ENCODE measurements around the gene VWF. TPM values are rescaled to one million over a fixed set of nuclear protein-coding genes. Genes with fewer than 3 reads are reported as not detected.

The VWF gene
- total and polyA plus RNA-seq, 2 of the 4 experiments (the other 2 are of a cell fraction), result under 0.01 to 0.09 TPM

GRCh38 chr12:5916785-5917290 is 207.6 kb downstream of the VWF start:
- Histone ChIP-seq H4K8ac (ENCODE audit: low read depth in 2 of 2, low read length in 2 of 2) (no peak overlapping the region), H2AK5ac (ENCODE audit: low read depth, low read length) (no peak overlapping the region), H3K9ac (ENCODE audit: low read depth, low read length) (no peak overlapping the region), H4K5ac (ENCODE audit: low read depth, low read length) (no peak overlapping the region), H3K79me1 (ENCODE audit: low read depth in 1 of 2, low read length in 2 of 2) (no peaks in the 10 kb centered on the region), H4K91ac (ENCODE audit: insufficient read depth, low read depth, low read length) (no peak overlapping the region), H3K56ac (ENCODE audit: extremely low read depth, insufficient read depth, low read length) (no peak overlapping the region), H3K4ac (ENCODE audit: low read depth, low read length) (no peak overlapping the region), H2BK15ac (ENCODE audit: low read depth, low read length) (no peak overlapping the region), H3K27ac (ENCODE audit: insufficient read depth, low read length) (no peak overlapping the region), H2BK20ac (ENCODE audit: low read depth, low read length) (no peak overlapping the region), H3K36me3 (ENCODE audit: control insufficient read depth, insufficient read depth, low read length) (no peaks in the 10 kb centered on the region), H3K9me3 (ENCODE audit: control insufficient read depth, insufficient read depth, low read length) (no peaks in the 10 kb centered on the region), H3K4me2 (ENCODE audit: low read depth, low read length) (no peak overlapping the region), H3K4me3 (ENCODE audit: insufficient read depth, low read depth, low read length) (no peak overlapping the region), H2BK5ac (ENCODE audit: low read depth, low read length, poor library complexity, severe bottlenecking) (no peak overlapping the region), H3K18ac (ENCODE audit: low read depth, low read length) (no peak overlapping the region), H3K4me1 (ENCODE audit: control insufficient read depth, insufficient read depth, low read length) (no peaks in the 10 kb centered on the region), H3K14ac (replicated peaks; ENCODE audit: low read depth, low read length) (no peak overlapping the region), H3K23ac (ENCODE audit: low read depth, low read length) (no peak overlapping the region), H2BK120ac (ENCODE audit: low read depth, low read length) (no peak overlapping the region), H3K27me3 (ENCODE audit: control insufficient read depth, insufficient read depth, low read length) (peaks cover 15% of the 10 kb centered on the region; the same call in 1 of the 2 replicates), H2AFZ (replicated peaks; ENCODE audit: low read length, poor library complexity) (no peak overlapping the region), H4K20me1 (ENCODE audit: insufficient read depth, low read length) (no peaks in the 10 kb centered on the region), H2AK9ac (replicated peaks; ENCODE audit: low read depth, low read length, poor library complexity) (no peak overlapping the region), H3K9me1 (ENCODE audit: insufficient read depth, low read length) (no peaks in the 10 kb centered on the region)
- in situ Hi-C loops (cut with MboI; ENCODE audit: low sequenced_read_pairs), result no loop called here
- dilution Hi-C loops (cut with HindIII; ENCODE audit: low sequenced_read_pairs, unreplicated experiment), result no loop called here
- intact Hi-C loops (cut with micrococcal nuclease), result no loop called here
- CTCF ChIA-PET, result no interaction called here
- no TSS peak for BruUV-seq (replicated peaks)
- 76% methylated on average over 3 of the region's 9 CpGs; no CpG with 5 or more reads in 1 of the 2 experiments for WGBS, 2 experiments (ENCODE audit: extremely low coverage in 2 of 2, insufficient read length in 1 of 2)
- DNase-seq, result no peak
- TF ChIP-seq MAFK (IDR thresholded peaks at IDR 0.05; ENCODE audit: low read depth, low read length), result no peak
- TF ChIP-seq POLR2A (IDR thresholded peaks at IDR 0.05; ENCODE audit: low read depth, low read length), result no peak
- TF ChIP-seq CHD1 (IDR thresholded peaks at IDR 0.05; ENCODE audit: low read depth, low read length), result no peak
- no peak for TF ChIP-seq BHLHE40 (IDR thresholded peaks at IDR 0.05; ENCODE audit: low read depth, low read length)
- TF ChIP-seq NFE2L2 (IDR thresholded peaks at IDR 0.05; ENCODE audit: low read depth, low read length), result no peak
- TF ChIP-seq ELK1 (IDR thresholded peaks at IDR 0.05; ENCODE audit: borderline replicate concordance, low read depth, low read length), result no peak
- no peak for TF ChIP-seq FOS (IDR thresholded peaks at IDR 0.05; ENCODE audit: low read depth, low read length)
- TF ChIP-seq SMC3 (IDR thresholded peaks at IDR 0.05; ENCODE audit: low read depth, low read length), result no peak
- TF ChIP-seq, protein P1, sequence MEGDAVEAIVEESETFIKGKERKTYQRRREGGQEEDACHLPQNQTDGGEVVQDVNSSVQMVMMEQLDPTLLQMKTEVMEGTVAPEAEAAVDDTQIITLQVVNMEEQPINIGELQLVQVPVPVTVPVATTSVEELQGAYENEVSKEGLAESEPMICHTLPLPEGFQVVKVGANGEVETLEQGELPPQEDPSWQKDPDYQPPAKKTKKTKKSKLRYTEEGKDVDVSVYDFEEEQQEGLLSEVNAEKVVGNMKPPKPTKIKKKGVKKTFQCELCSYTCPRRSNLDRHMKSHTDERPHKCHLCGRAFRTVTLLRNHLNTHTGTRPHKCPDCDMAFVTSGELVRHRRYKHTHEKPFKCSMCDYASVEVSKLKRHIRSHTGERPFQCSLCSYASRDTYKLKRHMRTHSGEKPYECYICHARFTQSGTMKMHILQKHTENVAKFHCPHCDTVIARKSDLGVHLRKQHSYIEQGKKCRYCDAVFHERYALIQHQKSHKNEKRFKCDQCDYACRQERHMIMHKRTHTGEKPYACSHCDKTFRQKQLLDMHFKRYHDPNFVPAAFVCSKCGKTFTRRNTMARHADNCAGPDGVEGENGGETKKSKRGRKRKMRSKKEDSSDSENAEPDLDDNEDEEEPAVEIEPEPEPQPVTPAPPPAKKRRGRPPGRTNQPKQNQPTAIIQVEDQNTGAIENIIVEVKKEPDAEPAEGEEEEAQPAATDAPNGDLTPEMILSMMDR (conservative IDR thresholded peaks at IDR 0.05; ENCODE audit: low read depth, low read length), result no peak
- TF ChIP-seq MXI1 (IDR thresholded peaks at IDR 0.05; ENCODE audit: borderline replicate concordance, low read depth, low read length), result no peak
- TF ChIP-seq RCOR1 (IDR thresholded peaks at IDR 0.05; ENCODE audit: insufficient replicate concordance, low read length), result no peak
- TF ChIP-seq, protein P2, sequence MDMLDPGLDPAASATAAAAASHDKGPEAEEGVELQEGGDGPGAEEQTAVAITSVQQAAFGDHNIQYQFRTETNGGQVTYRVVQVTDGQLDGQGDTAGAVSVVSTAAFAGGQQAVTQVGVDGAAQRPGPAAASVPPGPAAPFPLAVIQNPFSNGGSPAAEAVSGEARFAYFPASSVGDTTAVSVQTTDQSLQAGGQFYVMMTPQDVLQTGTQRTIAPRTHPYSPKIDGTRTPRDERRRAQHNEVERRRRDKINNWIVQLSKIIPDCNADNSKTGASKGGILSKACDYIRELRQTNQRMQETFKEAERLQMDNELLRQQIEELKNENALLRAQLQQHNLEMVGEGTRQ (IDR thresholded peaks at IDR 0.05; ENCODE audit: low read depth, low read length), result no peak
- no peak for TF ChIP-seq MAZ (IDR thresholded peaks at IDR 0.05; ENCODE audit: borderline replicate concordance, low read depth, low read length)
- no peak for TF ChIP-seq RAD21 (IDR thresholded peaks at IDR 0.05; ENCODE audit: low read length)
- TF ChIP-seq CEBPB (IDR thresholded peaks at IDR 0.05; ENCODE audit: low read depth, low read length), result no peak
- POLR2A ChIA-PET (ENCODE audit: unreplicated experiment), result no interaction called here
- no peak for ATAC-seq (ENCODE audit: low read depth)

Measured in IMR-90 (cell line).